ENCODE results near the gene DBET.
"Not testable (repeated sequence)": the region's sequence is repeated elsewhere in the genome, so short reads cannot be mapped to it uniquely, and the experiment has no call there.

Gene DBET

DNA sequence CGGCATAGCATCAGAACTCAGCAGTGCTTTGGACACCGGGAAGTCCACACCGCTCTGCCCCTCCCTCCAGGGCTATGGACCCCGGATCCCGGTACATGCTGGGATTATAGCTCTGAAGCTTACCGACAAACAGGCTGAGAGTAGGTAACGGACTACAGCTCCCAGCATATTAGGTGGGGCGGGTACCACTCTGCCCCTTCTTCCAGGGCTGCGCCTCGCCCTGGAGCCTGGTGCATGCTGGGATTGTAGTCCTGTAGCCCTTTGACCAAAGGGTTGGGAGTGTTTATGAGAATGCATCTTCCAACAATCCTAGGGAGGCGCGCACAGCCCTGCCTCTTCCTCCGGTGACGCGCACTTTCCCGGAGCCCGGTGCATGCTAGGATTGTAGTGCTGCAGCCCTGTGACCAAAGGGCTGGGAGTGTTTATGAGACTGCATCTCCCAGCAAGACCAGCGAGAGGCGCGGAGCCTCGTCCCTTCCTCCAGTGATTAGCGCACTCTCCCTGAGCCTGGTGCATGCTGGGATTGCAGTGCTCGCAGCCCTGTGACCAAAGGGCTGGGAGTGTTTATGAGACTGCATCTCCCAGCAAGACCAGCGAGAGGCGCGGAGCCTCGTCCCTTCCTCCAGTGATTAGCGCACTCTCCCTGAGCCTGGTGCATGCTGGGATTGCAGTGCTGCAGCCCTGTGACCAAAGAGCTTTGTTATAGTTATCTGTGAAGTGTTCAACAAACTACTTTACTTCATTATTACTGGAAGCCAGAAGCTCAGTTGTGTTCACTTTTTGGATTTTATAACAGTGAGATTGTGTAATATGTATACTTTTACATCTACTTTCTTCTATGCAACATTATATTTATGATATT, 14.7 kb upstream of the DBET start:
- DNase-seq (ENCODE audit: low read depth in 4 of 4, low spot score in 1 of 4): not testable (repeated sequence)

DNA sequence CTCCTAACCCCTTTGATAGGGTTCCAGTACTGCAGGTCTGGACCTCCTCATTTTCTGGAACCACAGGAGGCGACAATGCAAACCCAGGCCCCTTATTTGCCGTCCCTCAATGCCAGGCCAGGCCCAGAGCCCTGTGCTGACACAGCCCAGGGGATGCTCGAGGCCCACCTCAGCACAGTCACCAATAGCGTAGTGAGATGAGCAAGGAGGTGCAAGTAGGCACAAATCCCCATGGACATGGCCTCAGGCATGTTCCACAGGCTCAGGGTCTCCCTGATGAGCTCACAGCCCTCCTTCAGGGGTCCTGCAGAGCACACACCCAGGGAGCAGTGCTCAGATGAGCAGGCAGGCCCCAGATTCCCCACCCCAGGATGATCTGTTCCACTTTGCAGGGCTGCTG, 5.3 kb upstream of the DBET start:
- not testable (repeated sequence) for DNase-seq (ENCODE audit: low read depth in 4 of 4, low spot score in 1 of 4)

DNA sequence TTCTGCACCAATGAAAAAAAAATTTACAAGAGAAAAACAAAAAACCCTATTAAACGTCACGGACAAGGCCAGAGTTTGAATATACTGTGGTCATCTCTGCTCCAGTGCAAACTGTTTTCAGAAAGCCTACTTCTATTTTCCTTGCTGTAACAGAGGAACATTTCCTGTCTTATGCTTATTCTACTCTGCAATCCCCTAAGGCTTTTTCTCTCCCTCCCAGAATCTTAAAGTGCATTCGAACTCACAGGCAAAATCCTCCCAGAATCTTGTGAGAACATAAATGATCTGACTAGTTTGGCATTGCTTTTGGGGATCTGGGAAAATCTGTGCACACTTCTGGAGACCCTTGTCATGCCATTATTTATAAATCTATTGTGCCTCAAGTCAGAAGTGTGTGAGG, 503 bp downstream of the DBET start:
- not testable (repeated sequence) for DNase-seq (ENCODE audit: low read depth in 4 of 4, low spot score in 1 of 4)

DNA sequence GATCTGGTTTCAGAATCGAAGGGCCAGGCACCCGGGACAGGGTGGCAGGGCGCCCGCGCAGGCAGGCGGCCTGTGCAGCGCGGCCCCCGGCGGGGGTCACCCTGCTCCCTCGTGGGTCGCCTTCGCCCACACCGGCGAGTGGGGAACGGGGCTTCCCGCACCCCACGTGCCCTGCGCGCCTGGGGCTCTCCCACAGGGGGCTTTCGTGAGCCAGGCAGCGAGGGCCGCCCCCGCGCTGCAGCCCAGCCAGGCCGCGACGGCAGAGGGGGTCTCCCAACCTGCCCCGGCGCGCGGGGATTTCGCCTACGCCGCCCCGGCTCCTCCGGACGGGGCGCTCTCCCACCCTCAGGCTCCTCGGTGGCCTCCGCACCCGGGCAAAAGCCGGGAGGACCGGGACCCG, 4.0 kb downstream of the DBET start:
- not testable (repeated sequence) for DNase-seq (ENCODE audit: low read depth in 4 of 4, low spot score in 1 of 4)

DNA sequence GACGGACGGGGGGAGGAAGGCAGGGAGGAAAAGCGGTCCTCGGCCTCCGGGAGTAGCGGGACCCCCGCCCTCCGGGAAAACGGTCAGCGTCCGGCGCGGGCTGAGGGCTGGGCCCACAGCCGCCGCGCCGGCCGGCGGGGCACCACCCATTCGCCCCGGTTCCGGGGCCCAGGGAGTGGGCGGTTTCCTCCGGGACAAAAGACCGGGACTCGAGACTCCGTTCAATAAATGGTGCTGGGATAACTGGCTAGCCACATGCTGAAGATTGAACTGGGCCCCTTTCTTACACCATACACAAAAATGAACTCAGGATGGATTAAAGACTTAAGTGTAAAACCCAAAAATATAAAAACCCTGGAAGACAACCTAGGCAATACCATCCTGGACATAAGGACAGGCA, 28.8 kb downstream of the DBET start:
- not testable (repeated sequence) for DNase-seq (ENCODE audit: low read depth in 4 of 4, low spot score in 1 of 4)

DNA sequence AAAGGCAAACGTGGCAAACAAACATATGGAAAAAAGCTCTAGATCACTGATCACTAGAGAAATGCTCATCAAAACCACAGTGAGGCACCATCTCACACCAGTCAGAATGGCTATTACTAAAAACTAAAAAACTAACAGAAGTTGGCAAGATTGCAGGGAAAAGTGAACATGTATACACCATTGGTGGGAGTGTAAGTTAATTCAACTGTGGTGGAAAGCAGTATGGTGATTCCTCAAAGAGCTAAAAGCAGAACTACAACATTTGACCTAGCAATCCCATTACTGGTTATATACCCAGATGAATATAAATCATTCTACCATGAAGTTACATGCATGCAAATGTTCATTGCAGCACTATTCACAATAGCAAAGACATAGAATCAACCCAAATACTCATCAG, 29.7 kb downstream of the DBET start:
- not testable (repeated sequence) for DNase-seq (ENCODE audit: low read depth in 4 of 4, low spot score in 1 of 4)

DNA sequence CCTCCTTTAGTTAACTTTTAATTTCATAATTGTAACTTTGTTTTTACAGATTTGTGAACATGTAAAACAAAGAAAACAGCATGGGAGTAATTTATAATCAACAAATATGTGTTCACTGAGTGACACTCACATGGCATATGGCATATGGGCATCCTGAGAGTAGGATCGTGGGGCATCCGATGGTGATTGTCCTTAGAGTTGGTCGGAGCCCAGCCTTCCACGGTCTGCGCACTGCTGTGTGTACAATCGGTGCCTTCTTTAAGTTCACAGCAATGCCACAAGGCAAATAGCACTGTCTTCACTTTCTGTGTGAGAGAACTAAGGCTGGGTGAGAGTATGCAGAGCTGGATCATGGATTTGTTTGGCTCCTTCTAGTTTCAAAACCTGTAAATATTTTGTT, 31.0 kb downstream of the DBET start:
- not testable (repeated sequence) for DNase-seq (ENCODE audit: low read depth in 4 of 4, low spot score in 1 of 4)

DNA sequence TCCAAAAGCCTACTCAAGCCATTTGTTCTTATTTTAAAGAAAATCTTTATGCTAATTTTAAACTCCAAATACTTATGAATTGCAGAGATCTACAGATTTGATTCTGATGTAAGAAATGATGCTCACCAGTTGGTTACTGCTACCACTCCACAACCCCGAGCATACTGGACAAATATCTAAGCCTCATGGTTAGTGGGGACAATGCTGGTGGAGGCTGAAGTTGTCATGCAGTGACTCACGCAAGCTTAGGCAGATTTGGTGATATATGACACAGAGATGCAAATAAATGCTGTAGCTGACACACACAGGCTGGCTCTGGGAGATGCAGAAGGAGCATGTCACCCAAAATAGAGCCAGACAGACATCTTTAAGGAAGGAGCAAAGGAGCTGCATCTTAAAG, 35.3 kb downstream of the DBET start:
- DNase-seq (ENCODE audit: low read depth in 4 of 4, low spot score in 1 of 4): not testable (repeated sequence)

DNA sequence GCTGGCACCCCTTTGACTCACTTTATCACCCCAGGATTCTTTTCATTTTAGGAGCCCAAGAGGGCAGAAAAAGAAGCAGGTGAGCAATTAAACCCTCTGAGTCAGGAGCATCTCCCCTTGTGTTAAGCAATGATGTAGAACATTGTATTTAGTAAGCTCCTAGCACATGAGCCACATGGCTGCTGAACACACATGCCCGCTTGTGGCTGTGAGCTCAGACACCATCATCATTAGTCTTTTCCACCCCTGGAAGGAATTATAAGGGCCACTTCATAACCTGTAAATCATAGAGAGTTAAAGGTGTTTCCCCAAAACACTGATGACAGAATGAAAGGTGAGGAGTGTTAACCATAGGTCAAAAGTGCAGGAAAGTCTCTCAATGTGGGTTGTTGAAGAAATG, 37.2 kb downstream of the DBET start:
- not testable (repeated sequence) for DNase-seq (ENCODE audit: low read depth in 4 of 4, low spot score in 1 of 4)

DNA sequence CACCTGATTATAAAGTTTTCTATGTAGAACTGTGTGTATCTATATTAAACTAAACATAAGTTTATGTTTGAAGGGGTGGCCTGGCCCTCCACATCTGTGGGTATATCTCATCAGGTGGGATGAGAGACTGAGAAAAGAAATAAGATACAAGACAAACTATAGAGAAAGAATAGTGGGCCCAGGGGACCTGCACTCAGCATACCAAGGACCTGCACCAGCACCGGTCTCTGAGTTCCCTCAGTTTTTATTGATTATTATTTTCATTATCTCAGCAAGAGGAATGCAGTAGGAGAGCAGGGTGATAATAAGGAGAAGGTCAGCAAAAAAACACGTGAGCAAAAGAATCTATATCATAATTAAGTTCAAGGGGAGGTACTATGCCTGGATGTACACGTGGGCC, 41.9 kb downstream of the DBET start:
- not testable (repeated sequence) for DNase-seq (ENCODE audit: low read depth in 4 of 4, low spot score in 1 of 4)

DNA sequence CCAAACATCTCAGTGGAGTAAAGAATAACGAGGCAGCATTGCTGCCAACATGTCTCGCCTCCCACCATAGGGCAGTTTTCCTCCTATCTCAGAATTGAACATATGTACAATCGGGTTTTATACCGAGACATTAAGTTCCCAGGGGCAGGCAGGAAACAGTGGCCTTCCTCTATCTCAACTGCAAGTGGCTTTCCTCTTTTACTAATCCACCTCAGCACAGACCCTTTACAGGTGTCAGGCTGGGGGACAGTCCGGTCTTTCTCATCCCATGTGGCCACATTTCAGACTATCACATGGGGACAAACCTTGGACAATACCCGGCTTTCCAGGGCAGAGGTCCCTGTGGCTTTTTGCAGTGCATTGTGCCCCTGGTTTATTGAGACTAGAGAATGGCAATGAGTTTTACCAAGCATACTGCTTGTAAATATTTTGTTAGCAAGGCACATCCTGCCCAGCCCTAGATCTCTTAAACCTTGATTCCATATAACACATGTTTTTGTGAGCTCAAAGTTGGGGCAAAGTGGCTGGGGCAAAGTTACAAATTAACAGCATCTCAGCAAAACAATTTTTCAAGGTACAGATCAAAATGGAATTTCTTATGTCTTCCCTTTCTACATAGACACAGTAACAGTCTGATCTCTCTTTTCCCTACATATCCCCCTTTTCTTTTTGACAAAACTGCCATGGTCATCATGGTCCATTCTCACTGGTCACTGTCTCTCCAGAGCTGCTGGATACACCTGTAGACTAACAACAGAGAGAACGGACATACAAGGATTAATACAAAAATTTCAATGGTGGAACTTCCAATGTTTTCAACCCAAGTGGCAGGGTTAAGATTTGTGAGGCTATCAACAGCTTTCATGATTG, 42.5 kb downstream of the DBET start:
- not testable (repeated sequence) for DNase-seq (ENCODE audit: low read depth in 4 of 4, low spot score in 1 of 4)

DNA sequence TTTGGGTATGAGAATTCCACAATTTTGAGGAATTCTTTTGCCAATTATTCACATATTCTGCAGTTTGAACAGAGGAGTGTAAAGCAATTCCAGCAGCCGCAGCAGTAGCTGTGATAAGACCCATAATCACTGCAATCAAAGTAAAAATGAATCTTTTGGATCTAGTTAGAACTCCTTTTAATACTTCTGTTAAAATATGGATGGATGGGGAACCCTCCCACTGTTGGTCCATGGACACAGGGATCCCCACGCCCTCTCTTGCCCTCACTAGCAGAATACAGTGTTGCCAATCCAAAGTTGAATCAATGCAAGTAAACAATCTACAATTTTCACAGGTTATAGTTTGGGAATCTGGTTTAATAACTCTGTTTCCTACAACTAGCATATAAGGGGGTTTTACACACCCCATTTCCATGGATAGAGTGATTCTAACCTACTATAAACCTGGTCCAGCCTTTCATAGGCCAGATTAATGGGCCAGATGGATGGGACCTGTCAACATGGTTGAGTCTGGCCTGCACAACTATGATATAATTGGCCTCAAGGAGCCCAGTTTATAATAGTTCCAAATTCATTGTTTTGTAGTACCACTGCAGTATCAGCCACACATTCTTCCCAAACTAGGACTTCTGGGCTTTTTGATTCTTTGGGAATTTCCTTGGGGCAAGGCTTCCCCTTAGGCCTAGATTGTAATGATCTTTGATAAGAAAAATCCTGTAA, 43.6 kb downstream of the DBET start:
- not testable (repeated sequence) for DNase-seq (ENCODE audit: low read depth in 4 of 4, low spot score in 1 of 4)

DNA sequence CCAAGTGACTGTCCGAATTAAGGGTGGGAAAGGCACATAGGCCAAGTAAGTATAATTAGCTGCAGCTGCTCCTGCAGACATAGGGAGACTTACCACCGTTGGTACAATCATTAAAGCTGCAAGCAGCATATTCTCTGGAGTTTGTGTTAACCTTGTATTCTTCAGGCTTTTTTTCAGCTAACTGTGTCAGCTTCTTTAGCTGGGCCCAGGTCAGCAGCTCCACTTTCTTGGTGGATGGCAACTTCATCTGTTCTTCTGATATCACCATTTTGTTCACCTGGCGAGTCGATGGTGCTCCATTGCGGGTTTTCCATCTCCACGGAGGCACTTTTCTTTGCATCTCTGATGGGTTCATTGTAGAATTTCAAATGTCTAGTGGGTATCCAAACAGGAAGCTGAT, 44.5 kb downstream of the DBET start:
- not testable (repeated sequence) for DNase-seq (ENCODE audit: low read depth in 4 of 4, low spot score in 1 of 4)

DNA sequence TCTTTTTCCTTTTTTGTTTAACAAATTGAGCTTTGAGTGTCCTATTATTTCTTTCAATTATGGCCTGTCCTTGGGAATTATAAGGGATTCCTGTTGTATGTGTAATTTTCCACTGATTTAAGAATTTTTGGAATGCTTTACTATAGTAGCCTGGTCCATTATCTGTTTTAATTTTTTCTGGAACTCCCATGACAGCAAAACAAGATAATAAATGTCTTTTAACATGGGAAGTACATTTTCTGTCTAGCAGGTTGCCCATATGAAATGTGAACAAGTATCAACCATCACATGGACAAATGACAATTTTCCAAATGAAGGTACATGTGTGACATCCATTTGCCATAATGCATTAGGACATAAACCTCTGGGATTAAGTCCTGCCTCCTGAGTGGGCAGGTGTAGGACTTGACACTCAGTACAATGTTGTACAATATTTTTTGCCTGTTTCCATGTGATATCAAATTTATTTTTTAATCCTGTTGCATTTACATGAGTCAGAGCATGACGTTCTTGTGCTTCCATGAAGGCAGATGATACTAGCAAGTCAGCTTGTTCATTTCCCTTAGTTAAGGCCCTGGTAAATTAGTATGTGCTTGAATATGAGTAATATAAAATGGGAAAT, 45.2 kb downstream of the DBET start:
- not testable (repeated sequence) for DNase-seq (ENCODE audit: low read depth in 4 of 4, low spot score in 1 of 4)

DNA sequence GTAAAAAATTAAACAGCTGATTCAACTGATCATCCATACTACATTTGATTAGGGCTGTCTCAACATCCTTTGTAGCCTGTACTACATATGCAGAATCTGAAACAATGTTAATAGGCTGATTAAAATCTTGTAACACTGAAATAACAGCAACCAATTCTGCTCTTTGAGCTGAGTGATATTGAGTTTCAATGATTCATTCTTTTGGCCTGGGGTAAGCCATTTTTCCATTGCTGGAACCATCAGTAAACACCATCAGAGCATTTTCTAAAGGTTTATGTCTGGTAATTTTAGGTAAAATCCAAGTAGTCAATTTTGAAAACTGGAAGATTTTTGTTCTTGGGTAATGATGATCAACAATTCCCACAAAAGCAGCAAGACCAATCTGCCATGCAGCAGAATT, 45.7 kb downstream of the DBET start:
- not testable (repeated sequence) for DNase-seq (ENCODE audit: low read depth in 4 of 4, low spot score in 1 of 4)

DNA sequence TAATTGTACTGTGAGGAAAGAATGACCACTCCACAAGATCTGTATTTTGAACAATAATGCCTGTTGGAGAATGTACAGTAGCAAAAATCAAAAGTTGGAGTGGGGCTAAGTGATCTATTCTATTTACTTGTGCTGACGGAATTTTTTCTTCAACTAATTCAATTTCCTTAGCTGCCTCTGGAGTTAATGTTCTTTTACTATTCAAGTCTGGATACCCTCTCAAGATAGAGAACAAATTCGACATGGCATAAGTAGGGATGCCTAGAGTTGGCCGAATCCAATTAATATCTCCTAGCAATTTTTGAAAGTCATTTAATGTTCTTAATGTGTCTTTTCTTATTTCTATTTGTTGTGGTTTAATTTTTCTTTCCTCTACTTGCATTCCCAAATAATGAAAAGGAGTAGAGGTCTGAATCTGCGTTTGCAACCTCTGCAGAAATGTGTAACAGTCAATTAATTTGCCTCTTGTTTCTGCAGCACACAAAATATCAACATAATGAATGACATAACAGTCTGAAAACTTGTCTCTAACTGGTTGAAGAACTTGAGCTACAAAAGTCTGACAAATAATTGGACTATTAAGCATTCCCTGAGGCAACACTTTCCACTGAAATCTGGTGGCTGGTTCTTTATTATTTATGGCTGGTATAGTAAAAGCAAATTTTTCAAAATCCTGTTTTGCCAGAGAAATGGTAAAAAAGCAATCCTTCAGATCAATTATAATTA, 46.4 kb downstream of the DBET start:
- not testable (repeated sequence) for DNase-seq (ENCODE audit: low read depth in 4 of 4, low spot score in 1 of 4)

DNA sequence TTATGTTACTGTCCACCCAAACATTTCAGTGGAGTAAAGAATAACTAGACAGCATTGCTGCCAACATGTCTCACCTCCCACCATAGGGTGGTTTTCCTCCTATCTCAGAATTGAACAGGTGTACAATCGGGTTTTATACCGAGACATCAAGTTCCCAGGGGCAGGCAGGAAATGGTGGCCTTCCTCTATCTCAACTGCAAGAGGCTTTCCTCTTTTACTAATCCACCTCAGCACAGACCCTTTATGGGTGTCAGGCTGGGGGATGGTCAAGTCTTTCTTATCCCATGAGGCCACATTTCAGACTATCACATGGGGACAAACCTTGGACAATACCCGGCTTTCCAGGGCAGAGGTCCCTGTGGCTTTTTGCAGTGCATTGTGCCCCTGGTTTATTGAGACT, 48.6 kb downstream of the DBET start:
- not testable (repeated sequence) for DNase-seq (ENCODE audit: low read depth in 4 of 4, low spot score in 1 of 4)

DNA sequence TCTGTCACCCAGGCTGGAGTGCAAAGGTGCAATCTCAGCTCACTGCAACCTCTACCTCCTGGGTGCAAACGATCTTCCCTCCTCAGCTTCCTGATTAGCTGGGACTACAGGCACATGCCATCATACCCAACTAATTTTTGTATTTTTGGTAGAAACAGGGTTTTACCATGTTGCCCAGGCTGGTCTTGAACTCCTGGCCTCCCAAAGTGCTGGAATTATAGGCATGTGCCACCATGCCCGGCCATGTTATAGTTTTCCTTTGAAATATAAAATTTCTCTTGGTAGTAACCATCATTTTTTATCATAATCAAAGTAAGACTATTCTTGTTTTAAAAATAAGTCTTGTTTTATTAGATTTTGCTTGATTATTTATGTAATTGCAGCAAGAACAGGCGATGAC, 50.7 kb downstream of the DBET start:
- not testable (repeated sequence) for DNase-seq (ENCODE audit: low read depth in 4 of 4, low spot score in 1 of 4)
